HepG2 (cell line): ENCODE results near the gene DNAJC11. TPM values are rescaled to one million over a fixed set of nuclear protein-coding genes. Genes with fewer than 3 reads are reported as not detected.
A peak's percentile ranks its signal among the peaks of the same experiment; 100 is the strongest.

Experiments used
- ATAC-seq: fragments of 200-7000 bp; cut with Tn5 transposase; 3 replicates; pipeline ENCODE4 v1.9.1; 2020; ENCODE audit warnings: mild to moderate bottlenecking, moderate library complexity
- BruUV-seq: library from RNA; stranded (reverse); fragments of 400-500 nt; replicated peaks from 2 replicates; lab custom pipeline; 2021; lab: Mats Ljungman, UMichigan
- CTCF ChIA-PET: fragments of 300-600 bp; formaldehyde crosslinking; extraction: SDS; loops from one replicate; lab custom pipeline; 2021; ENCODE audit warnings: low total read pairs, inconsistent platforms, low intra/inter-chr PET ratio; lab: Yijun Ruan, JAX
- POLR2A ChIA-PET: fragments of 350-600 bp; sonication (Branson Sonifier 250); formaldehyde crosslinking; loops from one replicate; lab custom pipeline; 2020; ENCODE audit warnings: antibody characterized with exemption, inconsistent platforms; lab: Yijun Ruan, JAX
- DNase-seq: peaks from one replicate; pipeline ENCODE4 v3.0.0-alpha.2; 2015; ENCODE audit warnings: low spot score
- FAIRE-seq: peaks from 3 replicates; lab custom pipeline; 2011; peaks lifted over from hg19 to GRCh38; lab: Jason Lieb, UNC
- H2AFZ ChIP-seq: one replicate; pipeline ENCODE4 v1.6.1; 2011; ENCODE audit warnings: low read length, inconsistent platforms
- H3K27ac ChIP-seq: fragments of 300-600 bp; 3 replicates; pipeline ENCODE4 v1.8.0; 2011; ENCODE audit warnings: mixed run types, mild to moderate bottlenecking, mixed read lengths, low read length, inconsistent platforms; ENCODE audit not compliant: insufficient read depth; ENCODE audit errors: extremely low read length
- H3K27me3 ChIP-seq, 2 experiments: fragments of 200-600 bp in 1 of 2; 2 replicates in 1 of 2; 3 replicates in 1 of 2; pipeline versions ENCODE4 v1.6.0 to v1.8.0; 2011; ENCODE audit warnings: low read length in 2 of 2, mild to moderate bottlenecking in 2 of 2, moderate library complexity in 2 of 2, inconsistent platforms in 1 of 2; ENCODE audit not compliant: insufficient read depth in 2 of 2, control insufficient read depth in 1 of 2
- H3K36me3 ChIP-seq, 2 experiments: fragments of 200-600 bp in 1 of 2; replicated peaks in 1 of 2; 2 replicates in 1 of 2; 3 replicates in 1 of 2; pipeline versions ENCODE4 v1.5.1 to v1.8.0; 2011; ENCODE audit warnings: low read length in 2 of 2, inconsistent platforms in 1 of 2; ENCODE audit not compliant: insufficient read depth in 2 of 2, control insufficient read depth in 1 of 2
- H3K4me1 ChIP-seq: 2 replicates; pipeline ENCODE4 v1.5.1; 2012; ENCODE audit warnings: low read length, inconsistent platforms; ENCODE audit not compliant: insufficient read depth
- H3K4me2 ChIP-seq: 2 replicates; pipeline ENCODE4 v1.6.0; 2011; ENCODE audit warnings: low read depth, low read length, inconsistent platforms
- H3K4me3 ChIP-seq, 3 experiments: fragments of 200-600 bp in 1 of 3; sonication (generic), shearing (Covaris generic) in 1 of 3; replicated peaks in 1 of 3; 2 replicates each; pipeline ENCODE4 v1.5.1; 2011 to 2016; ENCODE audit warnings: low read length in 3 of 3, inconsistent platforms in 2 of 3, low read depth in 2 of 3, mild to moderate bottlenecking in 2 of 3, control low read depth in 1 of 3, mixed read lengths in 1 of 3; ENCODE audit not compliant: insufficient read depth in 1 of 3
- H3K79me2 ChIP-seq: one replicate; pipeline ENCODE4 v1.6.1; 2011; ENCODE audit warnings: low read length, inconsistent platforms; ENCODE audit not compliant: insufficient read depth
- H3K9ac ChIP-seq: 2 replicates; pipeline ENCODE4 v1.6.0; 2011; ENCODE audit warnings: mild to moderate bottlenecking, low read depth, low read length, inconsistent platforms; ENCODE audit not compliant: insufficient read depth
- H3K9me3 ChIP-seq: 2 replicates; pipeline ENCODE4 v1.5.1; 2012; ENCODE audit warnings: mild to moderate bottlenecking, low read length
- H4K20me1 ChIP-seq: 2 replicates; pipeline ENCODE4 v1.6.0; 2011; ENCODE audit warnings: inconsistent platforms, mild to moderate bottlenecking, low read length, moderate library complexity; ENCODE audit not compliant: insufficient read depth
- AGO1 ChIP-seq: fragments of 200-400 bp; formaldehyde crosslinking; IDR thresholded peaks from 2 replicates; pipeline ENCODE4 v1.6.1; 2017; ENCODE audit warnings: mild to moderate bottlenecking, low read depth, low read length, moderate library complexity; ENCODE audit not compliant: poor library complexity, severe bottlenecking
- AGO2 ChIP-seq: fragments of 200-400 bp; formaldehyde crosslinking; optimal IDR thresholded peaks from 2 replicates; pipeline ENCODE3; 2017; ENCODE audit warnings: mild to moderate bottlenecking, low read depth, low read length, moderate library complexity
- HIVEP1 ChIP-seq: sonication (generic); formaldehyde crosslinking; IDR thresholded peaks from 2 replicates; pipeline ENCODE4 v1.4.0; 2020; ENCODE audit warnings: mild to moderate bottlenecking, missing genetic modification reagents
- HNRNPL ChIP-seq: fragments of 200-400 bp; formaldehyde crosslinking; IDR thresholded peaks from 2 replicates; pipeline ENCODE4 v1.6.1; 2017; ENCODE audit warnings: mild to moderate bottlenecking, low read depth, low read length
- MAZ ChIP-seq, 2 experiments: sonication (generic) in 1 of 2; formaldehyde crosslinking in 1 of 2; IDR thresholded peaks; 2 replicates each; pipeline versions ENCODE4 v1.5.0 to v1.6.1; 2012 to 2020; ENCODE audit warnings: low read depth in 2 of 2, mild to moderate bottlenecking in 2 of 2, borderline replicate concordance in 1 of 2, improper control_type of control experiment in 1 of 2, low read length in 1 of 2, missing genetic modification reagents in 1 of 2, moderate library complexity in 1 of 2
- POLR2A ChIP-seq, 2 experiments: IDR thresholded peaks; 2 replicates each; pipeline ENCODE4 v1.6.1; 2011; ENCODE audit warnings: low read depth in 2 of 2, low read length in 2 of 2, mild to moderate bottlenecking in 1 of 2, moderate library complexity in 1 of 2; ENCODE audit not compliant: insufficient read depth in 1 of 2
- RBFOX2 ChIP-seq: fragments of 200-400 bp; formaldehyde crosslinking; IDR thresholded peaks from 2 replicates; pipeline ENCODE4 v1.6.1; 2017; ENCODE audit warnings: low read depth, mild to moderate bottlenecking, low read length
- SALL2 ChIP-seq: sonication (generic); formaldehyde crosslinking; IDR thresholded peaks from 2 replicates; pipeline ENCODE4 v1.8.1; 2023; ENCODE audit warnings: mild to moderate bottlenecking, missing genetic modification reagents, inconsistent platforms
- WGBS: methylation state at CpG from one replicate; pipeline ENCODE4 v1.1.6; 2017; ENCODE audit warnings: low lambda C conversion rate; 5-methylcytosine and 5-hydroxymethylcytosine counted together
- in situ Hi-C: cut with HindIII; loops from 2 replicates; pipeline ENCODE4 v1.10.0; 2017; ENCODE audit warnings: low pct_unique_long_range_greater_than_20kb; ENCODE audit not compliant: extremely low pct_ligation_motif_present
- intact Hi-C: fragments of 100-400 bp; cut with micrococcal nuclease; formaldehyde crosslinking; loops from one replicate; pipeline ENCODE4 v1.10.0; 2022; ENCODE audit not compliant: unreplicated experiment
- polyA plus RNA-seq, 8 experiments: library from polyadenylated mRNA; depleted of rRNA in 3 of 8; stranded (reverse) in 7 of 8; unstranded in 1 of 8; fragments of >200 nt; fragmentation: Illumina TruSeq in 4 of 8; extraction: Trizol in 4 of 8; gene quantifications; 2 replicates each; pipeline versions ENCODE4 v1.2.1 to v1.2.3, GENCODE V29; 2011 to 2016; ENCODE audit warnings: low read depth in 4 of 8, missing spikeins in 1 of 8, mixed read lengths in 1 of 8; ENCODE audit not compliant: insufficient read depth in 1 of 8
- total RNA-seq, 5 experiments: library from RNA; depleted of rRNA; stranded (reverse); fragments of >200 nt; fragmentation: Illumina TruSeq; extraction: Trizol; gene quantifications; 2 replicates each; pipeline ENCODE4 v1.2.3, GENCODE V29; 2016; ENCODE audit warnings: low read depth in 1 of 5
- TF ChIP-seq, protein P1 (sequence below): sonication (generic); formaldehyde crosslinking; IDR thresholded peaks from 2 replicates; pipeline ENCODE4 v1.4.0; 2020; ENCODE audit warnings: mild to moderate bottlenecking, missing genetic modification reagents
- TF ChIP-seq, protein P2 (sequence below): sonication (generic); formaldehyde crosslinking; IDR thresholded peaks from 2 replicates; pipeline ENCODE4 v1.5.0; 2020; ENCODE audit warnings: missing genetic modification reagents

DNAJC11 gene
- total and polyA plus RNA-seq, 2 of the 13 experiments (the other 11 are each of a cell fraction or from before 2014, with no cell fraction given), result 25.1 to 47.6 TPM

DNA sequence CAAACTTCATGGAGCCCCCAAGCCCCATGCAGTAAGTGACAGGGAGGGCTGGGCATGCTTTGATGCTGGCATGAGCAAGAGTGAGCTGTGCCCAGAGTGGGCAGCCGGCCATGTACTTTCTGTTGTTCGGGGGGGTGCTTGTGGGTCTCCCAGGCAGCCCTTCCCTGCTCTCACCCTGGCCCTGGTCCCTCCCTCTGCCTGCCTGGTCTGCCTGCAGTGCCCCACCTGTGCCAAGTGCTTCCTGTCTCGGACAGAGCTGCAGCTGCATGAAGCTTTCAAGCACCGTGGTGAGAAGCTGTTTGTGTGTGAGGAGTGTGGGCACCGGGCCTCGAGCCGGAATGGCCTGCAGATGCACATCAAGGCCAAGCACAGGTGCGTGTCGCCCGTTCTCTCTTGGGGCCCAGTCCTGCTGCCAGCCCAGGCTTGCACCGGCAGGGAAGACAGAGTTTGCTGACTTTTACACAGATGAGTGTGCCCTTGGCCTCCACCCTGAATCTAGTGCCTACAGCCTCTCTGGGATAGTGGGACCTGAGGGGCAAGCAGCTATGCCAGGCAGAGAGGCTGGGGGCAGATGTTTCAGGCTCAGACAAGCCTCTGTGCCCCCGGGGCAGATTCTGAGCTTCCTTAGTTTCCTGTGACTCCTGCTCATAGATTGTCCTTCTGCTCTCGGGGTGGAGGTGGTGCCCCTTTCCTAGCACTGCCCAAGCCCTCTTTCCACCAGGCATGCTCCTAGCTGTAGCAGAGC, 114.2 kb downstream of the DNAJC11 start:
- POLR2A ChIA-PET, result interaction anchor here (0.9 to 1.2 kb wide), 2 partner anchors 13 to 16 kb away, joined by 3 to 5 read pairs; no protein-coding TSS in a partner anchor
- TF ChIP-seq MAZ (IDR thresholded peaks at IDR 0.05; ENCODE audit: borderline replicate concordance, low read depth, low read length) (no peak), MAZ (CRISPR knock-in tag; IDR thresholded peaks at IDR 0.05; ENCODE audit: low read depth) (no peak), SALL2 (CRISPR knock-in tag) (no peak), HNRNPL (0 out of 2 replicates have a peak, but pooled peaks have one; percentile 42), AGO1 (peak; percentile 26)
- TF ChIP-seq, protein P1, sequence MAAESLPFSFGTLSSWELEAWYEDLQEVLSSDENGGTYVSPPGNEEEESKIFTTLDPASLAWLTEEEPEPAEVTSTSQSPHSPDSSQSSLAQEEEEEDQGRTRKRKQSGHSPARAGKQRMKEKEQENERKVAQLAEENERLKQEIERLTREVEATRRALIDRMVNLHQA (CRISPR knock-in tag), result no peak
- TF ChIP-seq, all 625 proteins: peak for 2
- no TSS peak for BruUV-seq
- no peak overlapping the region for H3K4me2 ChIP-seq
- no peak overlapping the region for H3K27ac ChIP-seq
- peaks cover 10% of the 10 kb centered on the region for H3K4me1 ChIP-seq
- in situ Hi-C loops, result no loop called here
- no peaks in the 10 kb centered on the region for H3K9me3 ChIP-seq
- ATAC-seq, result peak; percentile 2
- H4K20me1 ChIP-seq, result peaks cover 6% of the 10 kb centered on the region; the same call in 1 of the 2 replicates
- no peaks in the 10 kb centered on the region for H3K79me2 ChIP-seq
- H3K27me3 ChIP-seq, result no peaks in the 10 kb centered on the region
- no peak overlapping the region for H2AFZ ChIP-seq
- intact Hi-C loops, result no loop called here
- 89% methylated on average over 3 of the region's 13 CpGs for WGBS
- DNase-seq, result no peak
- no peak for FAIRE-seq
- H3K9ac ChIP-seq, result no peak overlapping the region
- CTCF ChIA-PET, result no interaction called here
- no peak overlapping the region for H3K4me3 ChIP-seq
- peaks cover 17 to 35% of the 10 kb centered on the region in 2 experiments for H3K36me3 ChIP-seq

DNA sequence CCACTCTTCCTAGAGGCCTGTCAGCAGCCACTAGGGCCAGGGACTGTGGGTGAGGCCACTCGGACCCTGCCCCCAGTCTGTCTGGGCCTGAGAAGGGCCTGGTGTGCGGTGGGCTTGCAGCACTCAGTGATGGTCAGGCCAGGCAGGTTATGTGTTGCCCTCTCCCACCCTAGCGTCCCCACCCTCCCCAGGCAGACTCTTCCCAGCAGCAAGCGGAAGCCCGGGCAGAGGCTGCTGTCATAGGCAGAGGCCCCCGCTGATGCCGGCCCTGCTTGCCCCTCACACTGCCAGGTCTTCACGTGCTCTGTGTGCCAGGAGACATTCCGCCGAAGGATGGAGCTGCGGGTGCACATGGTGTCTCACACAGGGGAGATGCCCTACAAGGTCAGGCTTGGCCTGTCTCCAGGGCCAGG, 115.2 kb downstream of the DNAJC11 start:
- BruUV-seq, result no TSS peak
- H3K36me3 ChIP-seq, result peaks cover 11 to 25% of the 10 kb centered on the region in 2 experiments
- peaks cover 21% of the 10 kb centered on the region for H3K4me1 ChIP-seq
- ATAC-seq (peak; percentile 4), FAIRE-seq (no peak), DNase-seq (no peak)
- no peak overlapping the region for H3K4me2 ChIP-seq
- H3K27me3 ChIP-seq, result no peaks in the 10 kb centered on the region
- POLR2A ChIA-PET, result no interaction called here
- CTCF ChIA-PET, result no interaction called here
- peaks cover 4% of the 10 kb centered on the region; the same call in 1 of the 2 replicates for H4K20me1 ChIP-seq
- peaks cover 3% of the 10 kb centered on the region for H3K79me2 ChIP-seq
- no peak overlapping the region for H3K9ac ChIP-seq
- intact Hi-C loops, result no loop called here
- in situ Hi-C loops, result no loop called here
- no peak overlapping the region for H3K27ac ChIP-seq
- H2AFZ ChIP-seq, result no peak overlapping the region
- TF ChIP-seq AGO2 (peak; percentile 83), HIVEP1 (CRISPR knock-in tag) (no peak), RBFOX2 (peak; percentile 54; the same call in 1 of the 2 replicates), POLR2A (IDR thresholded peaks at IDR 0.05; ENCODE audit: insufficient read depth in 1 of 2, low read depth in 2 of 2, low read length in 2 of 2) (0 out of 4 replicates have a peak, but pooled peaks of 1 of the 2 experiments have one; percentile 11)
- TF ChIP-seq, protein P2, sequence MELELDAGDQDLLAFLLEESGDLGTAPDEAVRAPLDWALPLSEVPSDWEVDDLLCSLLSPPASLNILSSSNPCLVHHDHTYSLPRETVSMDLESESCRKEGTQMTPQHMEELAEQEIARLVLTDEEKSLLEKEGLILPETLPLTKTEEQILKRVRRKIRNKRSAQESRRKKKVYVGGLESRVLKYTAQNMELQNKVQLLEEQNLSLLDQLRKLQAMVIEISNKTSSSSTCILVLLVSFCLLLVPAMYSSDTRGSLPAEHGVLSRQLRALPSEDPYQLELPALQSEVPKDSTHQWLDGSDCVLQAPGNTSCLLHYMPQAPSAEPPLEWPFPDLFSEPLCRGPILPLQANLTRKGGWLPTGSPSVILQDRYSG, result no peak
- no peaks in the 10 kb centered on the region for H3K9me3 ChIP-seq
- 97% methylated on average over 6 of the region's 11 CpGs for WGBS
- no peak overlapping the region for H3K4me3 ChIP-seq
